ENCODE results near the gene ANKRD65. TPM values are rescaled to one million over a fixed set of nuclear protein-coding genes. Genes with fewer than 3 reads are reported as not detected.
"Not testable (repeated sequence)": the region's sequence is repeated elsewhere in the genome, so short reads cannot be mapped to it uniquely, and the experiment has no call there.

Gene ANKRD65
- total RNA-seq, 1 experiment from 2014 or later = not detected

DNA sequence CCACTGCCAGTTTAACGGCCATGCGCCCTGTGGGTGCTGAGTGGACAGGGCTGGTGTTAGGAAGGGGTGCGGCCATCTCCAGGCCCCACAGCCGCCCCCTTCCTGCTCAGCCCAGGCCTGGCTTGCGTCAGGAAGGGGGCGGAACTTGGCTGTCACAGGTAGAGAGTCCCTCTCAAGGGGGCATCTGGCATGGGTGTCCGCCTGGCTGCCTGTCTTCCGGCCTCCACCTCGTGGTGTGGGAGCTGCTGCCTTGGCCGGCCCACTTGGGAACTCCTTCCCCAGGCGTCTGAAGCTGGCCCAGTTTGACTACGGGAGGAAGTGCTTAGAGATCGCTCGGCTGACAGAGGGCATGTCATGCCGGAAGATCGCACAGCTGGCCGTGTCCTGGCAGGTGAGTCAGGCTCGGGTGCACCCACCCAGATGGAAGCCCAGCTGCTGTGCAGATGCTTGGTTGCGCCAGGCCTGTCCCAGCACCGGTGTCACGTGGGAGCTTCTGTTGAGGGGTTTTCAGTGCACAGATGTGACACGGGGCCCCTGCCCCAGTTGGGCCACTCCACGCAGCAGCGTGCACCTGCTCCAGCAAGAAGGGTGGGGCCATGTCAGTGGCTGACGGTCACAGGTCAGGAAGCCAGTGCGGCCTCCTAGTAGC, 41.4 kb upstream of the ANKRD65 start:
- DNase-seq (ENCODE audit: low spot score) = no peak
- intact Hi-C loops (cut with micrococcal nuclease; ENCODE audit: unreplicated experiment) = no loop called here
- no TSS peak for BruUV-seq (replicated peaks)
- no peaks in the 10 kb centered on the region for H3K27me3 ChIP-seq (replicated peaks; ENCODE audit: insufficient read depth, low read depth, low read length, poor library complexity)
- no peak overlapping the region for H3K27ac ChIP-seq (ENCODE audit: low read depth, low read length, poor library complexity, severe bottlenecking)
- no peaks in the 10 kb centered on the region for H3K9me3 ChIP-seq (ENCODE audit: low read depth, low read length, poor library complexity, severe bottlenecking)
- no peaks in the 10 kb centered on the region for H3K36me3 ChIP-seq (ENCODE audit: insufficient read depth, low read length, poor library complexity, severe bottlenecking)
- POLR2A ChIA-PET (ENCODE audit: low non-redundant PET) = no interaction called here
- no peaks in the 10 kb centered on the region for H3K4me1 ChIP-seq (ENCODE audit: insufficient read depth, low read length, poor library complexity, severe bottlenecking)
- no peak overlapping the region for H3K4me3 ChIP-seq (ENCODE audit: low read depth, low read length, poor library complexity, severe bottlenecking)
- CTCF ChIA-PET = no interaction called here
- TF ChIP-seq EZH2 (IDR thresholded peaks at IDR 0.05; ENCODE audit: borderline replicate concordance, low read depth, low read length, poor library complexity, severe bottlenecking) = no peak
- TF ChIP-seq, protein P1, sequence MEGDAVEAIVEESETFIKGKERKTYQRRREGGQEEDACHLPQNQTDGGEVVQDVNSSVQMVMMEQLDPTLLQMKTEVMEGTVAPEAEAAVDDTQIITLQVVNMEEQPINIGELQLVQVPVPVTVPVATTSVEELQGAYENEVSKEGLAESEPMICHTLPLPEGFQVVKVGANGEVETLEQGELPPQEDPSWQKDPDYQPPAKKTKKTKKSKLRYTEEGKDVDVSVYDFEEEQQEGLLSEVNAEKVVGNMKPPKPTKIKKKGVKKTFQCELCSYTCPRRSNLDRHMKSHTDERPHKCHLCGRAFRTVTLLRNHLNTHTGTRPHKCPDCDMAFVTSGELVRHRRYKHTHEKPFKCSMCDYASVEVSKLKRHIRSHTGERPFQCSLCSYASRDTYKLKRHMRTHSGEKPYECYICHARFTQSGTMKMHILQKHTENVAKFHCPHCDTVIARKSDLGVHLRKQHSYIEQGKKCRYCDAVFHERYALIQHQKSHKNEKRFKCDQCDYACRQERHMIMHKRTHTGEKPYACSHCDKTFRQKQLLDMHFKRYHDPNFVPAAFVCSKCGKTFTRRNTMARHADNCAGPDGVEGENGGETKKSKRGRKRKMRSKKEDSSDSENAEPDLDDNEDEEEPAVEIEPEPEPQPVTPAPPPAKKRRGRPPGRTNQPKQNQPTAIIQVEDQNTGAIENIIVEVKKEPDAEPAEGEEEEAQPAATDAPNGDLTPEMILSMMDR (conservative IDR thresholded peaks at IDR 0.05; ENCODE audit: low read depth, low read length) = no peak

GRCh38 chr1:1461721-1462317, 40.7 kb upstream of the ANKRD65 start:
- DNase-seq (ENCODE audit: low spot score) = no peak
- POLR2A ChIA-PET (ENCODE audit: low non-redundant PET) = no interaction called here

GRCh38 chr1:1460540-1461130, 39.6 kb upstream of the ANKRD65 start:
- POLR2A ChIA-PET (ENCODE audit: low non-redundant PET) = no interaction called here

More at GRCh38 chr1:1461721-1462317, 40.7 kb upstream of the ANKRD65 start:
- no peaks in the 10 kb centered on the region for H3K27me3 ChIP-seq (replicated peaks; ENCODE audit: insufficient read depth, low read depth, low read length, poor library complexity)
- BruUV-seq (replicated peaks) = no TSS peak
- intact Hi-C loops (cut with micrococcal nuclease; ENCODE audit: unreplicated experiment) = no loop called here
- no peaks in the 10 kb centered on the region for H3K4me1 ChIP-seq (ENCODE audit: insufficient read depth, low read length, poor library complexity, severe bottlenecking)
- CTCF ChIA-PET = no interaction called here
- no peak overlapping the region for H3K27ac ChIP-seq (ENCODE audit: low read depth, low read length, poor library complexity, severe bottlenecking)
- no peaks in the 10 kb centered on the region for H3K36me3 ChIP-seq (ENCODE audit: insufficient read depth, low read length, poor library complexity, severe bottlenecking)
- TF ChIP-seq, protein P1 (conservative IDR thresholded peaks at IDR 0.05; ENCODE audit: low read depth, low read length) = no peak
- TF ChIP-seq EZH2 (IDR thresholded peaks at IDR 0.05; ENCODE audit: borderline replicate concordance, low read depth, low read length, poor library complexity, severe bottlenecking) = no peak
- H3K4me3 ChIP-seq (ENCODE audit: low read depth, low read length, poor library complexity, severe bottlenecking) = no peak overlapping the region
- no peaks in the 10 kb centered on the region for H3K9me3 ChIP-seq (ENCODE audit: low read depth, low read length, poor library complexity, severe bottlenecking)

GRCh38 chr1:1459711-1460110, 38.6 kb upstream of the ANKRD65 start:
- CTCF ChIA-PET; POLR2A ChIA-PET (ENCODE audit: low non-redundant PET): not testable (repeated sequence)

More at GRCh38 chr1:1460540-1461130, 39.6 kb upstream of the ANKRD65 start:
- intact Hi-C loops (cut with micrococcal nuclease; ENCODE audit: unreplicated experiment) = no loop called here
- Histone ChIP-seq H3K27ac (ENCODE audit: low read depth, low read length, poor library complexity, severe bottlenecking) (no peak overlapping the region), H3K4me3 (ENCODE audit: low read depth, low read length, poor library complexity, severe bottlenecking) (no peak overlapping the region), H3K36me3 (ENCODE audit: insufficient read depth, low read length, poor library complexity, severe bottlenecking) (no peaks in the 10 kb centered on the region), H3K4me1 (ENCODE audit: insufficient read depth, low read length, poor library complexity, severe bottlenecking) (no peaks in the 10 kb centered on the region), H3K9me3 (ENCODE audit: low read depth, low read length, poor library complexity, severe bottlenecking) (no peaks in the 10 kb centered on the region), H3K27me3 (replicated peaks; ENCODE audit: insufficient read depth, low read depth, low read length, poor library complexity) (no peaks in the 10 kb centered on the region)
- DNase-seq (ENCODE audit: low spot score) = no peak
- no peak for TF ChIP-seq EZH2 (IDR thresholded peaks at IDR 0.05; ENCODE audit: borderline replicate concordance, low read depth, low read length, poor library complexity, severe bottlenecking)
- TF ChIP-seq, protein P1 (conservative IDR thresholded peaks at IDR 0.05; ENCODE audit: low read depth, low read length) = no peak
- CTCF ChIA-PET = no interaction called here
- no TSS peak for BruUV-seq (replicated peaks)

DNA sequence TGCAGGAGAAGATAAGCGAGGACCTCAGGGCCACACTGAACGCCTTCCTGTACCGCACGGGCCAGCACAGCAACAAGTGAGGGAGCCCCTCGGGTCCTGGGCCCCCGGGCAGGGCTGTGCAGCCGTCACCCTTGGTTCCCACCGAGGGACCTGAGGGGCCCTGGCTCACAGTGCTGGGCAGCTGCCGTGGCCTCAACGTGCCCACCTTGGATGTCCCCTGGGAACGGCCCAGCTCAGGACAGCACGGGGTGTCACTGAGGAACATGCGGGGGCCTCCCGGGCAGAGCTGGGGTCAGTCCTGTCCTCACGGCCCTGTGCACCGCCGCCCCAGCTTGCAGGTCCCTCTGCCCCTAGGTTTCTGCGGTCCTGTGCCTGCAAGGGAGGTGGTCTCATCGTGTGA, 38.1 kb upstream of the ANKRD65 start:
- H3K9me3 ChIP-seq (ENCODE audit: low read depth, low read length, poor library complexity, severe bottlenecking); BruUV-seq (replicated peaks); H3K36me3 ChIP-seq (ENCODE audit: insufficient read depth, low read length, poor library complexity, severe bottlenecking); H3K27me3 ChIP-seq (replicated peaks; ENCODE audit: insufficient read depth, low read depth, low read length, poor library complexity); CTCF ChIA-PET; H3K27ac ChIP-seq (ENCODE audit: low read depth, low read length, poor library complexity, severe bottlenecking); POLR2A ChIA-PET (ENCODE audit: low non-redundant PET); DNase-seq (ENCODE audit: low spot score); H3K4me1 ChIP-seq (ENCODE audit: insufficient read depth, low read length, poor library complexity, severe bottlenecking); H3K4me3 ChIP-seq (ENCODE audit: low read depth, low read length, poor library complexity, severe bottlenecking): not testable (repeated sequence)
- intact Hi-C loops (cut with micrococcal nuclease; ENCODE audit: unreplicated experiment) = loop anchor here (5.0 kb wide), 1 partner anchor 42 kb away; no protein-coding TSS in a partner anchor

More at GRCh38 chr1:1459711-1460110, 38.6 kb upstream of the ANKRD65 start:
- H3K36me3 ChIP-seq (ENCODE audit: insufficient read depth, low read length, poor library complexity, severe bottlenecking); H3K4me3 ChIP-seq (ENCODE audit: low read depth, low read length, poor library complexity, severe bottlenecking); H3K27me3 ChIP-seq (replicated peaks; ENCODE audit: insufficient read depth, low read depth, low read length, poor library complexity); DNase-seq (ENCODE audit: low spot score); H3K27ac ChIP-seq (ENCODE audit: low read depth, low read length, poor library complexity, severe bottlenecking); BruUV-seq (replicated peaks); H3K4me1 ChIP-seq (ENCODE audit: insufficient read depth, low read length, poor library complexity, severe bottlenecking); H3K9me3 ChIP-seq (ENCODE audit: low read depth, low read length, poor library complexity, severe bottlenecking): not testable (repeated sequence)
- intact Hi-C loops (cut with micrococcal nuclease; ENCODE audit: unreplicated experiment) = loop anchor here (5.0 kb wide), 1 partner anchor 42 kb away; no protein-coding TSS in a partner anchor
